ENCODE data around the gene ST3GAL6. TPM values are rescaled to one million over a fixed set of nuclear protein-coding genes. Genes with fewer than 3 reads are reported as not detected.

The ST3GAL6 gene, protein sequence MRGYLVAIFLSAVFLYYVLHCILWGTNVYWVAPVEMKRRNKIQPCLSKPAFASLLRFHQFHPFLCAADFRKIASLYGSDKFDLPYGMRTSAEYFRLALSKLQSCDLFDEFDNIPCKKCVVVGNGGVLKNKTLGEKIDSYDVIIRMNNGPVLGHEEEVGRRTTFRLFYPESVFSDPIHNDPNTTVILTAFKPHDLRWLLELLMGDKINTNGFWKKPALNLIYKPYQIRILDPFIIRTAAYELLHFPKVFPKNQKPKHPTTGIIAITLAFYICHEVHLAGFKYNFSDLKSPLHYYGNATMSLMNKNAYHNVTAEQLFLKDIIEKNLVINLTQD
- total RNA-seq, result 10 to 100 TPM in 2 of 4 donors, 1 to 10 TPM in 2; 7.4 to 14.5 (median 9.9) TPM

DNA sequence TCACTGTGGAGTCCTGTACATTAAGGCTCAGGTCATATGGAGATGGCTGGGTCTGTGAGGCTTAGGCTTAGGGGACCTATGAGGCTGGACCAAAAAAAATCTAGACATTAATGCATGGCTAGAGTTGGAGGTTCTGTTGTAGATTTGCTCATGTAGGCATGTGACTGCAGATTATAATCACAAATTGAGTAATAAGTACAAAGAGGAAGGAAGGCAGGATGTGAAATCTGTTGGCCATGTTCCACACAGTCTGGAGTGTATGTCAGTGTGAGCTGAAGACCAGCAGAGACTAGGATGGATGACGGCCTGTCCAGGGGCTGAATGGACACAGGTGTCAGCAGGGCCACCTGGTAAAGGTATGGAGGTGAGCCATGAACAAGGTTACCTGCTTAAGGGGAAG is at the start of gene ST3GAL6:
Gene ST3GAL6, plus strand, starts transcription at position 265 of the 400 bp plus-strand sequence. CDS start 5,101 bp downstream, outside the sequence.
- peaks cover 46 to 48% of the 10 kb centered on the region in 2 donors for H3K4me1 ChIP-seq
- intact Hi-C loops (cut with DNase I), result no loop called here
- H3K36me3 ChIP-seq, result no peaks in the 10 kb centered on the region
- 65 to 70% methylated on average over 1 of the region's 1 CpG for WGBS, 2 donors
- TF ChIP-seq POLR2A (IDR thresholded peaks at IDR 0.05), result peak in 1 of 2 donors; percentile 7
- TF ChIP-seq, protein P1, sequence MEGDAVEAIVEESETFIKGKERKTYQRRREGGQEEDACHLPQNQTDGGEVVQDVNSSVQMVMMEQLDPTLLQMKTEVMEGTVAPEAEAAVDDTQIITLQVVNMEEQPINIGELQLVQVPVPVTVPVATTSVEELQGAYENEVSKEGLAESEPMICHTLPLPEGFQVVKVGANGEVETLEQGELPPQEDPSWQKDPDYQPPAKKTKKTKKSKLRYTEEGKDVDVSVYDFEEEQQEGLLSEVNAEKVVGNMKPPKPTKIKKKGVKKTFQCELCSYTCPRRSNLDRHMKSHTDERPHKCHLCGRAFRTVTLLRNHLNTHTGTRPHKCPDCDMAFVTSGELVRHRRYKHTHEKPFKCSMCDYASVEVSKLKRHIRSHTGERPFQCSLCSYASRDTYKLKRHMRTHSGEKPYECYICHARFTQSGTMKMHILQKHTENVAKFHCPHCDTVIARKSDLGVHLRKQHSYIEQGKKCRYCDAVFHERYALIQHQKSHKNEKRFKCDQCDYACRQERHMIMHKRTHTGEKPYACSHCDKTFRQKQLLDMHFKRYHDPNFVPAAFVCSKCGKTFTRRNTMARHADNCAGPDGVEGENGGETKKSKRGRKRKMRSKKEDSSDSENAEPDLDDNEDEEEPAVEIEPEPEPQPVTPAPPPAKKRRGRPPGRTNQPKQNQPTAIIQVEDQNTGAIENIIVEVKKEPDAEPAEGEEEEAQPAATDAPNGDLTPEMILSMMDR (IDR thresholded peaks at IDR 0.05), result no peak
- H3K27ac ChIP-seq, result peak within 1 kb of the TSS; percentile 45 to 83 (median 69)
- H3K27me3 ChIP-seq, result no peaks in the 10 kb centered on the region
- no peak within 1 kb of the TSS for H3K4me3 ChIP-seq (replicated peaks in 1 of 3)
- peak; percentile 38 to 42 for DNase-seq
- no peaks in the 10 kb centered on the region for H3K9me3 ChIP-seq

DNA sequence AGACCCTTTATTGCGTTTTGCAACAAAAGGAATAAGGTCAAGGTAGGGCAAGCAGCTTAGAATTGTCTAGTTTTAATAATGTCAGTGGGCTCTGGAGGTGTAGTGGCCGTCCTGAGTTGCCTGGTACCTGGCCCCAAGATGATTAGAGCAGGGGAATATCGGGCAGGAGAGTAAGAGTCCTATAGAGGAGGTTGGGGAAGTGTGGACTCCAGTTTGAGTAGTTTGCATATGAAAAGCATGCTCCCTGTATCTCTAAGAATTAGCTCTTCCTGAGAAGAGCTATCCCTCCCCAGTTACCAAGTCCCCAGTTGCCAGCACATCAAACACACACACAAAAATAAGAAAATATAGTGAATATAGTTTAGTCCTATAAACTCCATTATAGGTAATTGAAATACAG is 49.2 kb upstream of the ST3GAL6 start:
- 75 to 92% methylated on average over 3 of the region's 3 CpGs for WGBS, 2 donors
- Histone ChIP-seq H3K4me3 (replicated peaks in 1 of 3) (no peak overlapping the region), H3K9me3 (no peaks in the 10 kb centered on the region), H3K27me3 (no peaks in the 10 kb centered on the region), H3K27ac (no peak overlapping the region), H3K36me3 (no peaks in the 10 kb centered on the region), H3K4me1 (no peaks in the 10 kb centered on the region)
- intact Hi-C loops (cut with DNase I), result no loop called here
- TF ChIP-seq, protein P1 (IDR thresholded peaks at IDR 0.05), result no peak
- no peak for TF ChIP-seq POLR2A (IDR thresholded peaks at IDR 0.05)
- no peak for DNase-seq

DNA sequence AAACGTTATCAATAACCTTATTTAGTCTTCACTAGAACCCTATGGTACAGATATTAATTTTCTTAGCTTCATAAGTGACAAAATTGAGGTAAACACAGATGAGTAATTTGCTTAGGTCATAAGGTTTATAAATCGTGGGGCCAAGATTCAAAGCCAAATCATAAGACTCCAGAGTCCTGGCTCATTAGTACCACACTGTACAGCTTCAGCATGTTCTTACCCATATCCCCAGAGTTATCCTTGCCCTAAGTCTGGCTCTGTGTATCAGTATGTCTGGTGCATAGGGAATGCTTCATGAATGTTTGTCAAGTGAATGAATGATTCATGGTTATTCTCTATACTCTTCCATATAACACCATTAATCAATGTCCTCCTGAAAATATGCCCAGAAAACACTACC is 45.6 kb upstream of the ST3GAL6 start:
- Histone ChIP-seq H3K27me3 (no peaks in the 10 kb centered on the region), H3K27ac (no peak overlapping the region), H3K4me1 (no peaks in the 10 kb centered on the region), H3K9me3 (no peaks in the 10 kb centered on the region), H3K4me3 (replicated peaks in 1 of 3) (no peak overlapping the region), H3K36me3 (no peaks in the 10 kb centered on the region)
- intact Hi-C loops (cut with DNase I), result no loop called here
- TF ChIP-seq POLR2A (IDR thresholded peaks at IDR 0.05), result no peak
- TF ChIP-seq, protein P1 (IDR thresholded peaks at IDR 0.05), result no peak
- no peak for DNase-seq
- WGBS, 2 donors, result 80 to 82% methylated on average over 2 of the region's 2 CpGs

- Histone ChIP-seq H3K4me1 (no peaks in the 10 kb centered on the region), H3K9me3 (no peaks in the 10 kb centered on the region), H3K27ac (no peak overlapping the region), H3K36me3 (no peaks in the 10 kb centered on the region), H3K27me3 (no peaks in the 10 kb centered on the region), H3K4me3 (replicated peaks in 1 of 3) (no peak overlapping the region)
- no peak for DNase-seq
- intact Hi-C loops (cut with DNase I), result no loop called here
- no peak for TF ChIP-seq POLR2A (IDR thresholded peaks at IDR 0.05)
- TF ChIP-seq, protein P1 (IDR thresholded peaks at IDR 0.05), result no peak
- WGBS, 2 donors, result 63 to 71% methylated on average over 1 of the region's 1 CpG
These were observed 44.4 kb upstream of the ST3GAL6 start for GRCh38 chr3:98718730-98719129.

- Histone ChIP-seq H3K36me3 (no peaks in the 10 kb centered on the region), H3K4me3 (replicated peaks in 1 of 3) (no peak overlapping the region), H3K27me3 (no peaks in the 10 kb centered on the region), H3K27ac (no peak overlapping the region), H3K4me1 (no peaks in the 10 kb centered on the region), H3K9me3 (no peaks in the 10 kb centered on the region)
- WGBS, 2 donors, result 88 to 93% methylated on average over 1 of the region's 1 CpG
- TF ChIP-seq, protein P1 (IDR thresholded peaks at IDR 0.05), result no peak
- no peak for TF ChIP-seq POLR2A (IDR thresholded peaks at IDR 0.05)
- intact Hi-C loops (cut with DNase I), result no loop called here
- DNase-seq, result no peak
These were observed 41.4 kb upstream of the ST3GAL6 start for GRCh38 chr3:98721776-98722175.

Measured in thyroid gland (tissue), 4 donors.